WTC11 (cell line): Measurements from ENCODE around the gene MXRA7.

ENCODE experiments used
- FOXP1 ChIP-seq: sonication (generic); formaldehyde crosslinking; IDR thresholded peaks from 2 replicates; pipeline ENCODE4 v1.8.0; 2022; ENCODE audit warnings: missing genetic modification reagents, mild to moderate bottlenecking, moderate library complexity, borderline replicate concordance
- NR2C2 ChIP-seq: sonication (generic); formaldehyde crosslinking; IDR thresholded peaks from 2 replicates; pipeline ENCODE4 v1.8.0; 2022; ENCODE audit warnings: mild to moderate bottlenecking, missing genetic modification reagents

DNA sequence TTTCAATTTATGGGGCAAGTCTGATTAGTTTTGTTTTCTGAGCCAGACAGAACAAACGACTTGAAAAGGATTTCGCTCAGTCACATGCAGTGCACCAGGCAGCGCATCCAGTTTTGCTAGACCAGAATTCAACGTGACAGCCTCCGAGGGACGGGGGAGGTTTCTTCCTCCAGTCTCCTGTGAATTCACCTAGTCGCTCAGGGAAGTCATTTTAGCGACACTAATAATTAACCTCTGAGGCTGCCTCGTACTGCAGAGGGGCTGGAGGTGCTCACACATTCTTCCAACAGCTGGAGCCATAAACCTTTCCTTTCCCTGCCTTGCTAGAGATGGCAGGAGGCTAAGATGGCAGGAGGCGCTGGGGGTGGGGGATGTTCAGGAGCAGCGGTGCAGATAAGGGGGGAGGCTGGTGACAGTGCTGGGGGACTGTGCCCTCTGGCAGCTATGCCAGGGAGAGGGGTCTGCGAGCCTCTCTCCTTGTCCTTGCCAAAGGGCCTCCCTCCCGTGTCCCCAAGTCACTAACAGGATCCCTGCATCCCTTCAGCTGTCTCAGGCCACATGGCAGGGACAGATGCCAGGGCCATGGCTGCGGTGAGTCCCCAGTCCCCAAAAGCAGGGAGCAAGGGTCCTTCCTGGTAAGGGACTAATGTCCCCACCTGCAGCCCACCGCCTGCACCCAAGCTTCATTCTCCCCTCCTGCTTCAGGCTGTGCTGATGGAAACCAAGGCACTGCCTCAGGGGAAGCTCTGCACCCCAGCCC lies 24.0 kb downstream of the MXRA7 start:
- no peak for TF ChIP-seq NR2C2 (CRISPR knock-in tag)
- no peak for TF ChIP-seq FOXP1
